Measurements from ENCODE around the gene ZNF236. TPM values are rescaled to one million over a fixed set of nuclear protein-coding genes. Genes with fewer than 3 reads are reported as not detected.

ZNF236 gene
- total and polyA plus RNA-seq, 7 donors: 0.60 to 26.6 (median 18.9) TPM

DNA sequence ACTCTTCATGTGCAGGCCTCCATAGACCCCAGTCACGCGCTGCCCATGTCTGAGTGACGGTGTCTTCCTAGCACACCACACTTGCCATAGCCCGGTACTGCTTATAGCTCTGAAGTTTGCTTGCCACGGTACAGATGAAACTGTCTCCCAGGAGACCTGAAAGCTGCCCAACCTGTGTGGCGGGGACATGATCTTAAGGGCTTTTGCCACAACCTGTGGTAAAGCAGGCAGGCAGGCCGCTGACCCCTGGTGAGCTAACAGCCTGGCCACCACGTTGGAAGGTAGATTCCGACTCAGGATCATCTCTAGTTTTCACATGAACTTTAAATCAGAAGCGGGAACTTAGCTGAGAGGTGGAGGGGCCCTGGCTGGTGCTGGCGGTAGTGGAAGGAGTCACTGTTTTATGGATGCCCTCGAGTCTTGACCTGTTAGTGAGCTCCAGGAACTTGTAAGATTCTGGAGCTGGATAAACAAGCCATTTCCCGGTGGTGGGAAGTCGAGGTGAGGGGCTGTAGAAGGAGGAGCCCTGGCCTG lies 153.3 kb downstream of the ZNF236 start:
- Histone ChIP-seq H3K4me1 (peaks cover 0 to 9% (median 6%) of the 10 kb centered on the region in 4 donors), H3K27me3 (no peaks in the 10 kb centered on the region), H3K27ac (no peak overlapping the region), H3K9me3 (no peaks in the 10 kb centered on the region), H3K4me3 (no peak overlapping the region), H3K36me3 (no peaks in the 10 kb centered on the region)
- DNase-seq: no peak
- 88% methylated on average over 14 of the region's 14 CpGs for WGBS, 2 donors
- TF ChIP-seq POLR2AphosphoS5 (IDR thresholded peaks at IDR 0.05): no peak
- no peak for TF ChIP-seq POLR2A (IDR thresholded peaks at IDR 0.05)
- intact Hi-C loops (cut with DNase I): no loop called here

DNA sequence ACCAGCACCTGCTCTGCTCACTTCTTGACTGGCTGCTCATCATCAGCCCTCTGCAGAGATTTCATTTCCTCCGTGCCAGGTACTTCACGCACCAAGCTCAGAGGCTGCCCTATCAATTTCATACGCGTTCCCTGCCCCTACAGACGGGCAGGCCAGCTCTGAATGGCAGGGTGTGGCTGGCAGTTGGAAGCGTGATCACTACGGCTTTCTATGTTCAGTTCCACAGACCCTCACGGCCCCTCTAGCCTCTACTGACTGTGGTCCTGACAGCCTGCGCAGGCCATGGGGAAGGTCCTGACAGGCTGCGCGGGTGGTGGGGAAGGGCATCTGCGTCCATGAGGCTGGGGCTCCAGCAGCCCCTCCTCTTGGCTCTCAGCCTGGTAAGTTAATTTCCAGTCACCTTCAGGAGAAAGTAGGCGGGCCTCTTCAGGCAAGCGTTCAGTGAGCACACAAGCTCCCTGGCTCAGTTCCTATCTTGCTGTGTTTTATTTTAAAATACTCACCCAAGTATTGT lies 154.8 kb downstream of the ZNF236 start:
- intact Hi-C loops (cut with DNase I): no loop called here
- 18 to 70% methylated on average over 14 of the region's 14 CpGs for WGBS, 2 donors
- no peaks in the 10 kb centered on the region for H3K9me3 ChIP-seq
- no peak overlapping the region for H3K27ac ChIP-seq
- H3K4me1 ChIP-seq: peaks cover 0 to 9% (median 6%) of the 10 kb centered on the region in 4 donors
- H3K4me3 ChIP-seq: no peak overlapping the region
- H3K36me3 ChIP-seq: no peaks in the 10 kb centered on the region
- no peak for DNase-seq
- no peaks in the 10 kb centered on the region for H3K27me3 ChIP-seq
- no peak for TF ChIP-seq POLR2A (IDR thresholded peaks at IDR 0.05)

DNA sequence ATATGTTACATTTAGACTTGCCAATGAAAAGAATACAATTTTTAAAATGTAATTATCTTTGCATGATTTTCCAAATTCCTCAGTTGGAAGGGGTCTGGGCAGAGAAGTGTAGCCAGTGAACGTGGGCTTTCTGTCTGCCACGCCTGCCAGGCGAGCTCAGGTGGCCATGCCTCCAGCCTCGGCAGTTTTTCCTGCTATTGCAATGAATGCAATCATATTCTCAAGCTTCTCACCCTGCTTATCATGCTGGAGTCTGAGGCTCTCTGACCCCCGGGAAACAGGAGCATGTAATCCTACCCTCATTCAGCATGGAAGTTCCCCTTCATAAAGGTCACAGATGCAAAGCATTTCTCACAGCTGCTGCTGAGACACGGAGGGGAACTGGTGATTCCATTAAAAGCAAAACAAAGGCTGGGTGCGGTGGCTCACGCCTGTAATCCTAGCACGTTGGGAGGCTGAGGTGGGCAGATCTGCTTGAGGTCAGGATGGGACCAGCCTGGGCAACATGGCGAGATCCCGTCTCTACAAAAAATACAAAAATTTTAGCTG lies 155.4 kb downstream of the ZNF236 start:
- TF ChIP-seq POLR2AphosphoS5 (IDR thresholded peaks at IDR 0.05) (no peak), POLR2A (IDR thresholded peaks at IDR 0.05) (no peak), EP300 (IDR thresholded peaks at IDR 0.05) (no peak)
- TF ChIP-seq, protein P1, sequence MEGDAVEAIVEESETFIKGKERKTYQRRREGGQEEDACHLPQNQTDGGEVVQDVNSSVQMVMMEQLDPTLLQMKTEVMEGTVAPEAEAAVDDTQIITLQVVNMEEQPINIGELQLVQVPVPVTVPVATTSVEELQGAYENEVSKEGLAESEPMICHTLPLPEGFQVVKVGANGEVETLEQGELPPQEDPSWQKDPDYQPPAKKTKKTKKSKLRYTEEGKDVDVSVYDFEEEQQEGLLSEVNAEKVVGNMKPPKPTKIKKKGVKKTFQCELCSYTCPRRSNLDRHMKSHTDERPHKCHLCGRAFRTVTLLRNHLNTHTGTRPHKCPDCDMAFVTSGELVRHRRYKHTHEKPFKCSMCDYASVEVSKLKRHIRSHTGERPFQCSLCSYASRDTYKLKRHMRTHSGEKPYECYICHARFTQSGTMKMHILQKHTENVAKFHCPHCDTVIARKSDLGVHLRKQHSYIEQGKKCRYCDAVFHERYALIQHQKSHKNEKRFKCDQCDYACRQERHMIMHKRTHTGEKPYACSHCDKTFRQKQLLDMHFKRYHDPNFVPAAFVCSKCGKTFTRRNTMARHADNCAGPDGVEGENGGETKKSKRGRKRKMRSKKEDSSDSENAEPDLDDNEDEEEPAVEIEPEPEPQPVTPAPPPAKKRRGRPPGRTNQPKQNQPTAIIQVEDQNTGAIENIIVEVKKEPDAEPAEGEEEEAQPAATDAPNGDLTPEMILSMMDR (IDR thresholded peaks at IDR 0.05): no peak
- H3K36me3 ChIP-seq: no peaks in the 10 kb centered on the region
- intact Hi-C loops (cut with DNase I): no loop called here
- whole genome bisulfite sequencing, 2 donors: 18 to 68% methylated on average over 11 of the region's 11 CpGs
- H3K9me3 ChIP-seq: no peaks in the 10 kb centered on the region
- DNase-seq: no peak
- H3K27me3 ChIP-seq: no peaks in the 10 kb centered on the region
- H3K27ac ChIP-seq: no peak overlapping the region
- H3K4me1 ChIP-seq: peaks cover 0 to 9% (median 4%) of the 10 kb centered on the region in 4 donors
- H3K4me3 ChIP-seq: no peak overlapping the region

- H3K4me1 ChIP-seq: peaks cover 0 to 6% (median 3%) of the 10 kb centered on the region in 4 donors
- intact Hi-C loops (cut with DNase I): no loop called here
- no peak for DNase-seq
- H3K4me3 ChIP-seq: no peak overlapping the region
- H3K27me3 ChIP-seq: no peaks in the 10 kb centered on the region
- no peak overlapping the region for H3K27ac ChIP-seq
- no peaks in the 10 kb centered on the region for H3K9me3 ChIP-seq
- H3K36me3 ChIP-seq: no peaks in the 10 kb centered on the region
- 21 to 65% methylated on average over 14 of the region's 14 CpGs for WGBS, 2 donors
- no peak for TF ChIP-seq POLR2AphosphoS5 (IDR thresholded peaks at IDR 0.05)
- TF ChIP-seq, protein P1 (IDR thresholded peaks at IDR 0.05): no peak
- no peak for TF ChIP-seq EP300 (IDR thresholded peaks at IDR 0.05)
- no peak for TF ChIP-seq POLR2A (IDR thresholded peaks at IDR 0.05)
Observed at GRCh38 chr18:76978616-76979015, 156.3 kb downstream of the ZNF236 start.

GRCh38 chr18:76979111-76979751 lies 156.9 kb downstream of the ZNF236 start:
- no peak overlapping the region for H3K4me3 ChIP-seq
- no peaks in the 10 kb centered on the region for H3K36me3 ChIP-seq
- no peak for DNase-seq
- H3K27ac ChIP-seq: no peak overlapping the region
- 94 to 96% methylated on average over 31 of the region's 31 CpGs for WGBS, 2 donors
- intact Hi-C loops (cut with DNase I): no loop called here
- TF ChIP-seq EP300 (IDR thresholded peaks at IDR 0.05) (no peak), POLR2A (IDR thresholded peaks at IDR 0.05) (no peak), POLR2AphosphoS5 (IDR thresholded peaks at IDR 0.05) (no peak)
- TF ChIP-seq, protein P1 (IDR thresholded peaks at IDR 0.05): no peak
- no peaks in the 10 kb centered on the region for H3K9me3 ChIP-seq
- H3K27me3 ChIP-seq: no peaks in the 10 kb centered on the region
- peaks cover 0 to 6% (median 3%) of the 10 kb centered on the region in 4 donors for H3K4me1 ChIP-seq

All from sigmoid colon (tissue), 7 donors.